GF-D8 (cell line): ENCODE measurements around the gene ZNF236.
"Not testable (repeated sequence)": the region's sequence is repeated elsewhere in the genome, so short reads cannot be mapped to it uniquely, and the experiment has no call there.

ENCODE experiments used
- DNase-seq: peaks from one replicate; lab custom pipeline; 2025; lab: John Stamatoyannopoulos, UW

The ZNF236 gene

GRCh38 chr18:77006305-77007175, 184.2 kb downstream of the ZNF236 start:
- no peak for DNase-seq

- DNase-seq: no peak
Observed at GRCh38 chr18:77007251-77007650, 184.9 kb downstream of the ZNF236 start.

DNA sequence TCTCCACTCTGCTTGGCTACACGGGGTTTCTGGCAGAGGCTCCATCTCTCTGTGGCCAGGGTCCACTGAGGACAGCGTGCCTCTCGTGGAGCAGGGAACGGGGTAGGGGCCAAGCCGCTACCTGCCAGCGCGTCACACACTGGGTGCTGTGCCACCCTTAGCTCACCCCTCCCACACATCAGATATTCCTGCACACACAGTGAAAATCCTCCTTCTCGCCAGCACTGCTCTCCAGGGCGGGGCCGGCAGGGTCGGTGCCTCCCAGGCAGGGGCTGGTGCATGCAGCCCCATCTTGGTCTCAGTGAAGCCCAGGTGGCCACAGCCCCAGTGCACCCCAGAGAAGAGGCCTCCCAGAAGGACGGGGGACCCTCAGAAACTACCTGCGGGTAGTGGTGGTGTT, 185.6 kb downstream of the ZNF236 start:
- DNase-seq: no peak

DNA sequence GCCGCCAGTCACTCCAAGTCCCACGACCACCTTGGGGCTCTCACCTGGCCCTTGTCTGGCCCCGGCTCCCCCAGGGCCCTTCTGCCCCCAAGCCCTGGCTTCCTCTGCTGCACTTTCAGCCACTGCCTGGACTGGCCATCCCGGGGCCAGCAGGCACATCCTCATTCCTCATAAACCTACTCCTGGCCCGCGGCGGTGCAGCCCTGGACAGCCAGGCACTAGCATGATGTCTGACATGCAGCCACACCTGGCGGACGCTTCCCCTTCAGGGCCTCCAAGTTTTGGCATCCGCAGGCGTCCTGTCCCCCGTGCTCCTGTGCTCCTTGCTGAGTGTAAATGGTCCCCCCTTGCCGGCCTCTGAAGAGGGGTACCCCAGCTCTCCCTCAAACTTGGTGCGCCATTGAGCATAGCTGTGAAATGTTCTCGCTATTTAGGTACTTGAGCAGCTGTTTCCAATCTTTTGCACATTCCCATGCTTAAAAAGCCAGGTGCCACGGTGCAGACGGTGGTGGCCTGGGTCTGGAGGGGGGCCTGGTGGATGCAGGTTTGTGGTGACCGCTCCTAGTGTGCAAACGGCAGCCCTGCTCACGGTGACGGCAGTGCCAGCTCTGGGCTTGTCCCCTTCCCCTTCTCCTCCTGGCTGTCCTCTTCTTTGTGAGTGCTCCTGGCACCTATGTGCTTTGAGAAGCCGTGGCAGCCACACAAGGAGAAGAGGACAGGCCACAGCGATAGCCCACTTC, 186.4 kb downstream of the ZNF236 start:
- no peak for DNase-seq

DNA sequence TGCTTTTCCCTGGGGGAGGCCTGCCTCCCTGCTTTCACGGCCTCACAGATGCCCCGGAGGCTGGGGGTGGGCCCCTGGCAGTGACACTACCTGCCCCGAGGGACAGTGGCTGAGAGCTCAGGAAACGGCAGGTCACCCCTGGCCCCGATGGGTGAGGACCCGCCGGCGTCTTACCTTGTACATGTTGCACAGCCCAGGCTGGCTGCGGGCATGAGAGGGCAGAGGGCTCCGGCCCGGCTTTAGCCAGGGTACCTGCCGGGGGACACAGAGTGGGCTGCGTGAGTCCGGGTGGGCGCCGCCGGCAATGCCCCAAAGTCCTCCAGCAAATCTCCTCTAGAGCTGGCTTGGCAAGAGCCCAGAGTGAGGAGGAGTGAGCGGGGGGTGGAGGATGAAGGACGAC, 187.3 kb downstream of the ZNF236 start:
- no peak for DNase-seq

- no peak for DNase-seq
Observed at GRCh38 chr18:77012120-77012519, 189.8 kb downstream of the ZNF236 start.

DNA sequence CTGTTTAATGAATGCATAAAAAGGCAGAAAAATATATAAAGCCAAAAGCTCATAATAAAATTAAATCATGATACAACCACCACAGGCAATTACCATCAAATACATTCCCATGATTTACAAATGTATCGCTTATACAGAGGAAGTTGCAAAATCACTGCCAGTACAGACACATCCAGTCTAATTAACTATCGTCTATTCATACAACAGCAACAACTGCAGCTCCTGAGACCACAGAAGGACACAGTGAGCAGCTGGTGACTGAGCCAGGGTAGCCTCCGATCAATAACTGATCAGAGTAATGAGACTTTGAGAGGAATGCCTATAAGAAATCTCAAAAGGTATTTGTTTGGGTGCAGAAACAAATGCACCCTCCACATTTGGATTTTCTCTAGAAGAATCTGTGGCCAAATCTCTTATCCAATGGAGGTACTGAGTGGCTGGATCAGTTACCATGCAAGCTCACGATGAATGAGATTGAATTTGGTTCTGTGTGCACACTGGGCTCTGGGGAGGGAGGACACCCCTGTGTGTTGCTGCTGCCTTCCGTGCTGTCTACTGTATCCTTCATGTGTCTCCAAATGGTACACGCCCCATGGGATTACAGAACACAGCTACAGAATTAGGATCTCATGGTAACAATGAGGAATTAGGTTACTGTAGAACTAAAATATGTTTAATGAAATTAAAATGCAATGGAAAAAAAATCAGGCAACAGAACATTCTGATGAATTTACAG, 190.6 kb downstream of the ZNF236 start:
- no peak for DNase-seq

- DNase-seq: peak; percentile 64
Observed at GRCh38 chr18:77013811-77014521, 191.6 kb downstream of the ZNF236 start.

- DNase-seq: no peak
Observed at GRCh38 chr18:77014538-77014937, 192.2 kb downstream of the ZNF236 start.

- DNase-seq: peak; percentile 47
Observed at GRCh38 chr18:77015169-77015568, 192.8 kb downstream of the ZNF236 start.

GRCh38 chr18:77015771-77016710, 193.7 kb downstream of the ZNF236 start:
- DNase-seq: no peak

GRCh38 chr18:77016936-77017335, 194.6 kb downstream of the ZNF236 start:
- no peak for DNase-seq

DNA sequence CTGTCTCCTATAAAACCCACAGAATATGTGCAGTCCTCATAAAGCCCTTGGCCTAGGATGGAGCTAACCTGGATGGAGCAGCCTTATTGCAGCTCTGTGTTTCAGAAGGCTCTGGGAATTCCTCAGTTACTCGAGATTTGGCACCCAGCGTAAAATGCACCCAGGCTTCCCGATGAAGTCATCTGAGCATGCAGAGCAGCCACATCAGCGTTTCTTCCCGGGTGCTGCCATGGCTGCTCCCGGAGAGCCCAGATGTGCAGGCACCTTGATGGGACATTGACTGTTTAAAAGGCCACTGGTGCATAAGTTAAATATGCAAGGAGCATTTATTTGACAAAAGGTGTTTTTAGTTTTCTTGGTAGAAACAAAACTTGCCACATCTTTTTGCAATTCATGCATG, 195.0 kb downstream of the ZNF236 start:
- no peak for DNase-seq

GRCh38 chr18:77018650-77019049, 196.3 kb downstream of the ZNF236 start:
- DNase-seq: not testable (repeated sequence)

- DNase-seq: no peak
Observed at GRCh38 chr18:77019641-77020040, 197.3 kb downstream of the ZNF236 start.
